K562 (cell line): Measurements from ENCODE around the gene RUNX3. TPM values are rescaled to one million over a fixed set of nuclear protein-coding genes. Genes with fewer than 3 reads are reported as not detected.

Experiments used
- ATAC-seq: fragments of 200-7000 bp; cut with Tn5 transposase; 3 replicates; pipeline ENCODE4 v1.9.1; 2020; ENCODE audit warnings: moderate library complexity
- BruUV-seq: library from RNA; stranded (reverse); fragments of 400-500 nt; replicated peaks from 2 replicates; lab custom pipeline; 2021; lab: Mats Ljungman, UMichigan
- CTCF ChIA-PET: fragments of 300-600 bp; formaldehyde crosslinking; extraction: SDS; loops from one replicate; lab custom pipeline; 2021; ENCODE audit warnings: low intra/inter-chr PET ratio; lab: Yijun Ruan, JAX
- POLR2A ChIA-PET: fragments of 300-600, 350-650 bp; sonication (Branson Sonifier 250); formaldehyde crosslinking; extraction: SDS; loops from one replicate; lab custom pipeline; 2021; ENCODE audit warnings: antibody characterized with exemption, inconsistent platforms; lab: Yijun Ruan, JAX
- DNase-seq, 4 experiments: peaks; one replicate each; pipeline versions ENCODE4 v3.0.0 to v3.0.0-alpha.2; 2011 to 2018; ENCODE audit warnings: low spot score in 3 of 4, mixed read lengths in 3 of 4; ENCODE audit errors: extremely low read depth in 1 of 4
- FAIRE-seq: peaks from 2 replicates; lab custom pipeline; 2011; peaks lifted over from hg19 to GRCh38; lab: Jason Lieb, UNC
- H2AFZ ChIP-seq: 2 replicates; pipeline ENCODE4 v1.6.0; 2011; ENCODE audit warnings: low read depth, low read length, control low read depth, inconsistent platforms
- H3K27ac ChIP-seq: fragments of 200-600 bp; 3 replicates; pipeline ENCODE4 v1.8.0; 2011; ENCODE audit warnings: low read depth, mild to moderate bottlenecking, control low read depth, inconsistent platforms, low read length, moderate library complexity, mixed read lengths; ENCODE audit errors: extremely low read depth
- H3K27me3 ChIP-seq, 2 experiments: fragments of 300-600 bp in 1 of 2; 2 replicates in 1 of 2; 3 replicates in 1 of 2; pipeline versions ENCODE4 v1.6.0 to v1.8.0; 2011; ENCODE audit warnings: inconsistent platforms in 2 of 2, low read length in 2 of 2, mild to moderate bottlenecking in 1 of 2, mixed read lengths in 1 of 2, moderate library complexity in 1 of 2; ENCODE audit not compliant: control insufficient read depth in 2 of 2, insufficient read depth in 2 of 2
- H3K36me3 ChIP-seq: fragments of 300-600 bp; 3 replicates; pipeline ENCODE4 v1.8.0; 2011; ENCODE audit warnings: mild to moderate bottlenecking, low read length, inconsistent platforms; ENCODE audit not compliant: control insufficient read depth, insufficient read depth
- H3K4me1 ChIP-seq, 2 experiments: fragments of 200-600 bp in 1 of 2; replicated peaks in 1 of 2; 2 replicates in 1 of 2; 3 replicates in 1 of 2; pipeline versions ENCODE4 v1.5.1 to v1.8.0; 2011; ENCODE audit warnings: inconsistent platforms in 2 of 2, low read length in 2 of 2, mild to moderate bottlenecking in 1 of 2, mixed read lengths in 1 of 2, moderate library complexity in 1 of 2; ENCODE audit not compliant: control insufficient read depth in 2 of 2, insufficient read depth in 2 of 2
- H3K4me2 ChIP-seq: 2 replicates; pipeline ENCODE4 v1.6.1; 2011; ENCODE audit warnings: low read length, control low read depth, inconsistent platforms, mixed read lengths; ENCODE audit not compliant: insufficient read depth
- H3K4me3 ChIP-seq: fragments of 200-600 bp; sonication (generic), shearing (Covaris generic); 2 replicates; pipeline ENCODE4 v1.5.1; 2016; ENCODE audit warnings: control low read depth, inconsistent platforms
- H3K79me2 ChIP-seq: fragments of 200-600 bp; 3 replicates; pipeline ENCODE4 v1.8.0; 2011; ENCODE audit warnings: low read length, inconsistent platforms; ENCODE audit not compliant: control insufficient read depth, insufficient read depth
- H3K9ac ChIP-seq, 2 experiments: 2 replicates each; pipeline versions ENCODE4 v1.6.0 to v1.6.1; 2011; ENCODE audit warnings: low read depth in 2 of 2, low read length in 2 of 2, control low read depth in 1 of 2, inconsistent platforms in 1 of 2, mild to moderate bottlenecking in 1 of 2, mixed read lengths in 1 of 2; ENCODE audit not compliant: insufficient read depth in 1 of 2
- H3K9me1 ChIP-seq: one replicate; pipeline ENCODE4 v1.6.0; 2011; ENCODE audit warnings: inconsistent platforms, mild to moderate bottlenecking, low read length, moderate library complexity; ENCODE audit not compliant: control insufficient read depth, insufficient read depth
- H3K9me3 ChIP-seq: replicated peaks from 2 replicates; pipeline ENCODE4 v1.5.1; 2011; ENCODE audit warnings: low read depth, low read length, inconsistent platforms; ENCODE audit not compliant: control insufficient read depth, insufficient read depth
- H4K20me1 ChIP-seq: replicated peaks from 2 replicates; pipeline ENCODE4 v1.6.1; 2011; ENCODE audit warnings: low read length, inconsistent platforms, mixed read lengths; ENCODE audit not compliant: control insufficient read depth, insufficient read depth
- BMI1 ChIP-seq: fragments of 150-350 bp; IDR thresholded peaks from 2 replicates; pipeline ENCODE4 v1.6.1; 2014; ENCODE audit warnings: low read length
- CBFB ChIP-seq: sonication (generic); formaldehyde crosslinking; IDR thresholded peaks from 2 replicates; pipeline ENCODE4 v1.4.0; 2020; ENCODE audit warnings: mild to moderate bottlenecking, missing genetic modification reagents
- CREB3 ChIP-seq: fragments of 450-650 bp; conservative IDR thresholded peaks from 2 replicates; pipeline ENCODE4 v1.6.1; 2016; ENCODE audit warnings: missing genetic modification characterization, low read depth, mild to moderate bottlenecking, missing compliant biosample characterization, moderate library complexity
- DMBX1 ChIP-seq: fragments of 250-450 bp; sonication (Bioruptor Pico); IDR thresholded peaks from 2 replicates; pipeline ENCODE4 v1.8.0; 2022; ENCODE audit warnings: inconsistent platforms, mild to moderate bottlenecking, moderate library complexity, borderline replicate concordance
- MAX ChIP-seq: sonication (generic); formaldehyde crosslinking; IDR thresholded peaks from 2 replicates; pipeline ENCODE4 v1.9.0; 2022; ENCODE audit warnings: mild to moderate bottlenecking, missing genetic modification reagents
- TAF15 ChIP-seq: fragments of 200-400 bp; formaldehyde crosslinking; IDR thresholded peaks from 2 replicates; pipeline ENCODE4 v1.6.1; 2017; ENCODE audit warnings: mild to moderate bottlenecking, low read depth, low read length, moderate library complexity
- WGBS: fragments of 100-300 bp; shearing (Covaris generic); methylation state at CpG from one replicate; pipeline ENCODE4 v1.1.6; 2016; ENCODE audit warnings: low coverage, mixed read lengths; ENCODE audit not compliant: insufficient coverage; ENCODE audit errors: missing lambda C conversion rate; 5-methylcytosine and 5-hydroxymethylcytosine counted together
- in situ Hi-C: fragments of 300-500 bp; cut with MboI; formaldehyde crosslinking; loops from 4 replicates; pipeline ENCODE4 v1.15.0; 2018; ENCODE audit warnings: inconsistent platforms, mixed read lengths
- intact Hi-C: fragments of 100-400 bp; cut with micrococcal nuclease; formaldehyde crosslinking; loops from 2 replicates; pipeline ENCODE4 v1.14.2; 2022
- polyA plus RNA-seq, 8 experiments: library from polyadenylated mRNA; depleted of rRNA in 4 of 8; stranded (reverse) in 5 of 8; unstranded in 3 of 8; fragments of >200 nt; fragmentation: Nextera tagmentation in 2 of 8; fragmentation: Illumina TruSeq in 1 of 8; extraction: Ambion mirVana in 2 of 8; extraction: Trizol in 1 of 8; gene quantifications; 2 replicates each; pipeline versions ENCODE4 v1.2.1 to v1.2.3, GENCODE V29; 2011 to 2014; ENCODE audit warnings: inconsistent platforms in 1 of 8, missing spikeins in 1 of 8
- total RNA-seq, 7 experiments: library from RNA; depleted of rRNA in 6 of 7; stranded (reverse); fragments of >200 nt in 6 of 7; fragmentation: Illumina TruSeq in 2 of 7; extraction: Trizol in 2 of 7; gene quantifications; 2 replicates each; pipeline versions ENCODE4 v1.2.1 to v1.2.3, GENCODE V29; 2011 to 2021; ENCODE audit warnings: low replicate concordance in 1 of 7

The RUNX3 gene
- total and polyA plus RNA-seq, 9 of the 15 experiments (the other 6 are each of a cell fraction or from before 2014, with no cell fraction given) = 0.01 to 0.64 (median 0.09) TPM

DNA sequence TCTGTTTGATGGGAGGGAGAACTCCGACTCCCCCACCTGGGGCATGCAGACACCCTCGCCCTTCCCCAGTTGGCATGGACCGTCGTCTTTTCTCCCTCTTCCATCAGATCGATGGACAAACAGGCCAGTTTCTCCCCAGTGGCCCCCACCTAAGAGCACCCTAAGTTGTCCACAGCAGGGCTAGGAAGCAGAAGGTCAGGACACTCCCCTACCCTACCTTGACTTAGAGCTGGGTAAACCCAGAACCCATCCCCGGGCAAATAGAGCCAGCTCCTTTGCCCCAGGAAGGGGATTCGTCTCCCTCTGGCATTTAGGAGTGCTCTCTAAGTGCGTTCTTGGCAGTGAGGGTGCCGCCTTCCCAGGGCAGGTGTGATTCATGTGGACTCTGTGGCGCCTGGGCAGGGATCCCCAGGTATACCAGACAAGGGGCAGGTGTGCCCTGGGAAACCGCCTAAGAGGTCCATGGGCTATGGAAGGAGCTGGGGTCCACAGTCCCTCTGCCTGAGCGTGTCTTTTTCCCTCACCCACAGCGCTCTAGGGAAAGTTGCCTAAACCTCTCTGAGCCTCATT lies 2.7 kb upstream of the RUNX3 start:
- H4K20me1 ChIP-seq = peaks cover 21% of the 10 kb centered on the region
- 15% methylated on average over 13 of the region's 13 CpGs for WGBS
- no peak for ATAC-seq
- intact Hi-C loops (loop anchor here (2.0 to 5.0 kb wide), 2 partner anchors 104 to 168 kb away; no protein-coding TSS in a partner anchor), in situ Hi-C loops (loop anchor here (5.0 kb wide), 1 partner anchor 169 kb away; no protein-coding TSS in a partner anchor)
- TF ChIP-seq TAF15 (0 out of 2 replicates have a peak, but pooled peaks have one; percentile 46), MAX (CRISPR knock-in tag) (0 out of 2 replicates have a peak, but pooled peaks have one; percentile 22), CBFB (CRISPR knock-in tag) (no peak), CREB3 (no peak), BMI1 (no peak), DMBX1 (CRISPR knock-in tag) (no peak)
- ChIA-PET POLR2A (interaction anchor here (1.0 kb wide), 1 partner anchor 105 kb away, joined by 3 read pairs; no protein-coding TSS in a partner anchor), CTCF (interaction anchor here (1.2 to 2.2 kb wide), 4 partner anchors 102 to 272 kb away, joined by 3 to 20 read pairs (median 6); no protein-coding TSS in a partner anchor)
- no peaks in the 10 kb centered on the region for H3K9me3 ChIP-seq
- H3K4me1 ChIP-seq = peaks cover 0 to 34% of the 10 kb centered on the region in 2 experiments; a peak in 2 of 5 replicates
- H3K9me1 ChIP-seq = no peaks in the 10 kb centered on the region
- H3K27me3 ChIP-seq = peaks cover 50 to 91% of the 10 kb centered on the region in 2 experiments
- no peak overlapping the region for H3K4me3 ChIP-seq
- no peak overlapping the region for H3K9ac ChIP-seq
- BruUV-seq = no TSS peak
- H3K27ac ChIP-seq = no peak overlapping the region
- no peak overlapping the region for H3K4me2 ChIP-seq
- no peak for FAIRE-seq
- no peaks in the 10 kb centered on the region for H3K79me2 ChIP-seq
- no peak for DNase-seq
- H3K36me3 ChIP-seq = no peaks in the 10 kb centered on the region
- H2AFZ ChIP-seq = no peak overlapping the region
